ENCODE measurements around the gene RAB20. TPM values are rescaled to one million over a fixed set of nuclear protein-coding genes. Genes with fewer than 3 reads are reported as not detected.

The RAB20 gene
- total RNA-seq, 2 donors from 2014 or later = 32.1 to 38.0 TPM

DNA sequence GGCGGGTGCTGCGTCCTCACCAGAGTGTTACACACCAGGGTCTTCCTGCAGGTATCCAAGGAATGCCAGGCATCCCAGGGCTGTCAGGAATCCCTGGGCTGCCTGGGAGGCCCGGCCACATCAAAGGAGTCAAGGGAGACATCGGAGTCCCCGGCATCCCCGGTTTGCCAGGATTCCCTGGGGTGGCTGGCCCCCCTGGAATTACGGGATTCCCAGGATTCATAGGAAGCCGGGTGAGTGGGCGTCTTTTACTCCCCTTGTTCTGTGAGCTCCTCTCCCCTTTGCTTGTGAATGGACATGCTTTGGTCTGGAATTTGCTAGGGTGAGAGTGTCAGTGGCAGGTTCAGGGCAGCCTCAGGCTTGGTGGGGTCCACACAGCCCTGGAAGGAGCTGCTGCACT lies 75.9 kb downstream of the RAB20 start:
- Histone ChIP-seq H3K9me3 (no peaks in the 10 kb centered on the region), H3K4me3 (no peak overlapping the region), H3K4me1 (no peaks in the 10 kb centered on the region), H3K9ac (ENCODE audit: low read depth in 2 of 2, low read length in 2 of 2) (no peak overlapping the region), H3K27me3 (no peaks in the 10 kb centered on the region), H3K27ac (no peak overlapping the region), H3K36me3 (no peaks in the 10 kb centered on the region)
- intact Hi-C loops (cut with DNase I) = no loop called here
- no peak for DNase-seq
- TF ChIP-seq, protein P1, sequence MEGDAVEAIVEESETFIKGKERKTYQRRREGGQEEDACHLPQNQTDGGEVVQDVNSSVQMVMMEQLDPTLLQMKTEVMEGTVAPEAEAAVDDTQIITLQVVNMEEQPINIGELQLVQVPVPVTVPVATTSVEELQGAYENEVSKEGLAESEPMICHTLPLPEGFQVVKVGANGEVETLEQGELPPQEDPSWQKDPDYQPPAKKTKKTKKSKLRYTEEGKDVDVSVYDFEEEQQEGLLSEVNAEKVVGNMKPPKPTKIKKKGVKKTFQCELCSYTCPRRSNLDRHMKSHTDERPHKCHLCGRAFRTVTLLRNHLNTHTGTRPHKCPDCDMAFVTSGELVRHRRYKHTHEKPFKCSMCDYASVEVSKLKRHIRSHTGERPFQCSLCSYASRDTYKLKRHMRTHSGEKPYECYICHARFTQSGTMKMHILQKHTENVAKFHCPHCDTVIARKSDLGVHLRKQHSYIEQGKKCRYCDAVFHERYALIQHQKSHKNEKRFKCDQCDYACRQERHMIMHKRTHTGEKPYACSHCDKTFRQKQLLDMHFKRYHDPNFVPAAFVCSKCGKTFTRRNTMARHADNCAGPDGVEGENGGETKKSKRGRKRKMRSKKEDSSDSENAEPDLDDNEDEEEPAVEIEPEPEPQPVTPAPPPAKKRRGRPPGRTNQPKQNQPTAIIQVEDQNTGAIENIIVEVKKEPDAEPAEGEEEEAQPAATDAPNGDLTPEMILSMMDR (IDR thresholded peaks at IDR 0.05) = no peak

DNA sequence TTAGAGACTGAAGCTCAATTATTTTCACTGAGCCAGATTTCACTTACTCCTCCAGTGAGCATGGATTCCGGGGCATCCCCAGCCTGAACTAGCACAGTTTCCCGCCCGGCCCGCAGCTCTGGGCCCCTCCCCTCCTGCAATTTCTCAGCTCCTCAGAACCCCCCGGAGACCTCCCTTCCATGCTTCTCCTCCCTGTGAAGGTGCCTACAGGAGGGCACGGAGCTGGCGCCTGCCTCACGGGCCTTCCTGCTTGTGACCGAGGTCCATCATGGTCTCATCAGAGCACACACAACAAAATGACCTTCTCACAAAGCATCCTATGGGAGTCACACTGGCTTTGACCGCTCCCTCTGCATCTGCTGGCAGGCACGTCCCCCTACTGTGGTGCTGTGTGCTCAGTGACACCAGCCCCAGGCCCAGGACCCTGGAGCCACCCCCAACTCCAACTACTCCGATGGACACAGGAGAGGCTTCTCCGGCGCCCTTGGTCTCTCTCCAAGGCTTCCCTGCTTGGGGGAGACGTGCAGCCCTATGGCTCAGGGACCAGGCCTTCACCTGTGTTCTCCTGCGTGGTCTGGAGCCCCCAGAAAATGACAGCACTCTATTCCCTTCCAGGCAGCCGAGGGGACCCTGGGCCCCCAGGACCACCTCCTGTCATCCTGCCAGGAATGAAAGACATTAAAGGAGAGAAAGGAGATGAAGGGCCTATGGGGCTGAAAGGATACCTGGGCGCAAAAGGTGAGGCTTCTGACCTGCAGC lies 77.1 kb downstream of the RAB20 start:
- TF ChIP-seq, protein P1 (IDR thresholded peaks at IDR 0.05) = no peak
- intact Hi-C loops (cut with DNase I) = no loop called here
- H3K27ac ChIP-seq = no peak overlapping the region
- H3K9ac ChIP-seq (ENCODE audit: low read depth in 2 of 2, low read length in 2 of 2) = no peak overlapping the region
- no peaks in the 10 kb centered on the region for H3K36me3 ChIP-seq
- no peak overlapping the region for H3K4me3 ChIP-seq
- H3K27me3 ChIP-seq = no peaks in the 10 kb centered on the region
- no peaks in the 10 kb centered on the region for H3K9me3 ChIP-seq
- H3K4me1 ChIP-seq = no peaks in the 10 kb centered on the region
- no peak for DNase-seq

DNA sequence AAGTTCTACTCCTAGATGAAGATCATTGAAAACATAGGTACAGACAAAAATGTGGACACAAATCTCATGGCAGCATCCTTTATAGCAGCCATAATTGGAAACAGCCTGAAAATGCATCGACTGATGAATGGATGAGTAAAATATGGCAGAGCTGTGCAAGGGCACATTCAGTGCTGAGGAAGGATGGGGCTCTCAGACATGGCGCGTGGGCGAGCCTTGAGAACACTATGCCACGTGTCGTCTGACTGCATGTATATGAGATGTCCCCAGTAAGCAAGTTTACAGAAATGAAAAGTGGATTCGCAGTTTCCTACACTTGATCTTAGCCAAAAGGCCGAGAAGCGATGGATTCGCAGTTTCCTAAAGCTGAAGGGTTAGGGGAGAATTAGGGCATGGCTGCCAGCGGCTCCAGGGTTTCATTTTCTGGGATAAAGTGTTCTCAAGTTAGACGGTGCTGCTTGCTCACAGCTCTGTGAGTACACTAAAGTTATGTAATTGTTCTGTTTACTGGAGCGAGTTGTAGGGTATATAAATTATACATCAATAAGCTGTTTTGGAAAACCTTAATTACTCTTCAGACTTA lies 78.0 kb downstream of the RAB20 start:
- H3K27ac ChIP-seq = no peak overlapping the region
- H3K36me3 ChIP-seq = no peaks in the 10 kb centered on the region

DNA sequence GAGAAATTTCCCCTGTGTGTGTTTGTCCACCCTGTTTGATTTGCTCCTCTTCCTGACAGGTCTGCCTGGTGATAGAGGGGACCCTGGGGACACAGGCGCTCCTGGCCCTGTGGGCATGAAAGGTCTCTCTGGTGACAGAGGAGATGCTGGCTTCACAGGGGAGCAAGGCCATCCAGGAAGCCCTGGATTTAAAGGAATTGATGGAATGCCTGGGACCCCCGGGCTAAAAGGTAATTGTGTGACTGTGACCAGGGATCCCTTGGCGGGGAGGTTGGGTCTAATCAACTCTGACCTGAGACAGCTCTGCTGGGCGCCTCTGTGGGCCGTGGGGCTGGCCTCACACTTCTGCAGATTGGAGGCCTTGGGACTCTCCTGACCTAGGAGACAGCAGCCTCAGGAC lies 81.4 kb downstream of the RAB20 start:
- Histone ChIP-seq H3K4me1 (no peaks in the 10 kb centered on the region), H3K9me3 (no peaks in the 10 kb centered on the region), H3K27ac (no peak overlapping the region), H3K4me3 (no peak overlapping the region), H3K9ac (ENCODE audit: low read depth in 2 of 2, low read length in 2 of 2) (no peak overlapping the region), H3K36me3 (no peaks in the 10 kb centered on the region), H3K27me3 (no peaks in the 10 kb centered on the region)
- no peak for DNase-seq
- TF ChIP-seq, protein P1 (IDR thresholded peaks at IDR 0.05) = no peak
- intact Hi-C loops (cut with DNase I) = no loop called here

More for the DNA sequence above, 78.0 kb downstream of the RAB20 start:
- no peak for DNase-seq
- Histone ChIP-seq H3K27me3 (no peaks in the 10 kb centered on the region), H3K9ac (ENCODE audit: low read depth in 2 of 2, low read length in 2 of 2) (no peak overlapping the region), H3K9me3 (no peaks in the 10 kb centered on the region), H3K4me1 (no peaks in the 10 kb centered on the region), H3K4me3 (no peak overlapping the region)
- TF ChIP-seq, protein P1 (IDR thresholded peaks at IDR 0.05) = no peak
- intact Hi-C loops (cut with DNase I) = no loop called here

GRCh38 chr13:110479648-110480047 lies 81.9 kb downstream of the RAB20 start:
- Histone ChIP-seq H3K27me3 (no peaks in the 10 kb centered on the region), H3K4me3 (no peak overlapping the region), H3K36me3 (no peaks in the 10 kb centered on the region), H3K27ac (no peak overlapping the region), H3K4me1 (no peaks in the 10 kb centered on the region), H3K9ac (ENCODE audit: low read depth in 2 of 2, low read length in 2 of 2) (no peak overlapping the region), H3K9me3 (no peaks in the 10 kb centered on the region)
- TF ChIP-seq, protein P1 (IDR thresholded peaks at IDR 0.05) = no peak
- no peak for DNase-seq
- intact Hi-C loops (cut with DNase I) = no loop called here

Data from colonic mucosa (tissue), 4 donors.